COLO668 (cell line): ENCODE measurements around the gene MAGEB6B.
"Not testable (repeated sequence)": the region's sequence is repeated elsewhere in the genome, so short reads cannot be mapped to it uniquely, and the experiment has no call there.

ENCODE experiments used
- DNase-seq: peaks from one replicate; lab custom pipeline; 2025; ENCODE audit not compliant: unreplicated experiment; lab: John Stamatoyannopoulos, UW

Gene MAGEB6B

GRCh38 chrX:26160301-26160700 lies at the start of gene MAGEB6B:
MAGEB6B (plus strand) TSS chrX:26160601; CDS start chrX:26160601, 0 bp downstream.
- DNase-seq = no peak

- DNase-seq = no peak
Measured at GRCh38 chrX:26138274-26138673, 22.1 kb upstream of the MAGEB6B start, which contains the start of gene MAGEB18. MAGEB18 (plus strand) TSS chrX:26138343; CDS start chrX:26138986, 643 bp downstream.

- DNase-seq = no peak
Measured at GRCh38 chrX:26146024-26146423, 14.4 kb upstream of the MAGEB6B start.

GRCh38 chrX:26192204-26192603 lies 31.8 kb downstream of the MAGEB6B start, which contains the start of gene MAGEB6:
MAGEB6 (plus strand) TSS chrX:26192440; CDS start chrX:26193847, 1,407 bp downstream.
- no peak for DNase-seq

GRCh38 chrX:26203561-26203960 lies 43.2 kb downstream of the MAGEB6B start:
- no peak for DNase-seq

GRCh38 chrX:26204717-26205116 lies 44.3 kb downstream of the MAGEB6B start:
- not testable (repeated sequence) for DNase-seq

GRCh38 chrX:26208012-26208411 lies 47.6 kb downstream of the MAGEB6B start:
- no peak for DNase-seq
